Umbilical cord (tissue), 2 donors: Measurements from ENCODE around the gene HOXA6. TPM values are rescaled to one million over a fixed set of nuclear protein-coding genes. Genes with fewer than 3 reads are reported as not detected.
A peak's percentile ranks its signal among the peaks of the same experiment; 100 is the strongest.

Source experiments
- DNase-seq: peaks from one replicate; pipeline ENCODE4 v3.0.0-alpha.2; 2015; ENCODE audit warnings: low spot score
- total RNA-seq: library from RNA; depleted of rRNA; stranded (reverse); fragments of >200 nt; gene quantifications from one replicate; pipeline ENCODE4 v1.2.3, GENCODE V29; 2014; ENCODE audit warnings: low replicate concordance; ENCODE audit not compliant: insufficient read depth

The HOXA6 gene
- not detected for total RNA-seq

- peak; percentile 38 for DNase-seq
Observed at GRCh38 chr7:27147199-27148030, at the start of gene HOXA6. Gene HOXA6, minus strand, starts transcription at chr7:27147774. Its CDS starts 25 bp downstream, at chr7:27147749.

GRCh38 chr7:27196287-27196767 lies 48.8 kb upstream of the HOXA6 start:
- peak; percentile 92 for DNase-seq

DNA sequence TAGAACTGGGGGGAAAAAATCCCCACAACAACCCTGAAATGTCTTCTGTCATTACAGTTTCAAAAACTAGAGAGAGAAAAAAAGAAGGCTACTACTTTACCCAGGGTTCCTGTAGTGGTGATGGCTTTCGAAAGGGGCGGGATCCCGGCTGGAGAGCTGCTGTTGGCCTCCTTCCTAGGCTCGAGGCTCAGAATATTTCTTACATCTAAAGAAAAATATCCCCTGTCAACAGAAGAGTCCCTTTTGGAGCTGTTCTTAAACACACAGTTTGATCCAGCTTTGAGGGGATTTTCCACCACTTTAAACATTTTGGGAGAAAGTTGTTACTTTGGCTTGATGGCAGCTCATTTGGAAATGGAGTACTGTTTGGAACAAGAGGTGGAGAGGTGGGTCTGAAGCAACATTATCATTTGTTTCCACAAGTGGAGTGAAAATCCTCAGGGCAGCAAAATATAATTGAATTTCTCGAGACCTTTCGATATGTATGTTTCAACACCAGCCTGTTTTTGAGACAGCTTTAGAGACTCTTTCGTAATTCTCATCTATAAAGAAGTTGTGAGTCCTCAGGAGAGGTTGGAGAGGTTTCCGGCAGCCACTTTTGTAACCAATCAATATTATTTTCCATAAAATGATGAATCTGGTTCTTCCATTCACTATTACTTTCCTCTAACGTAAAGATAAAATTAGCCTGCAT lies 47.3 kb upstream of the HOXA6 start:
- DNase-seq = peak; percentile 71

GRCh38 chr7:27194002-27194352 lies 46.4 kb upstream of the HOXA6 start:
- no peak for DNase-seq

DNA sequence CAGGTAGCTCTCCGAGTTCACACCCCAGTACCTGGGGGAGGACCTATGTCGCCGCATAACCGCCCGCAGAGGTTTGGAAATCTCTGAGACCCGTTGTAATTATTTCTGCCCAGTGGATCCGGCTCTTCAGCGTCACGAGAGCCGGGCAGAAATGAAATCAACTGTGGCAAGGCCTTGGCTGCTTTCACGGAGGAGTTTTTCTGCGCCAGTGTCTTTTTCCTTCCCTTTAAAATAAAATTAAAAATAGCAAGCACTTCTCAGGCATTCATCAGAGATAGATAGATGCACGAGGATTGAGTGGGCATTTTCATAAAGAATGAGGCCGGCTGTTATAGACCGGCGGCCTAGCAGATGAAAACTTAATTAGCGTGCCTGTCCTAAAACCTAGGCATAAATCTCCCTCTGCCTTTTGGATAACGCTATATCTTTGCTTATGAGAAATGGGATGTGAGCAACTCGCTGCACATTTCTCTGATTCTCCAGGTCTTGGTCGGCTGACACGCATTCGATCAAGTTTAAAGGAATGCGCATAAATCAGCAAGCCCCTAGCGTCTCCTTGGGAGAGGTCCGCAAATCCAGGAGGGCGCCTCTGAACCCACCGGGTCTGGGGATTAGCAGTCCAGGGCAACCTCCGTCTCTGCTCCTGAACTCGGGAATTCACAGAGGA lies 45.9 kb upstream of the HOXA6 start:
- peak; percentile 70 for DNase-seq

DNA sequence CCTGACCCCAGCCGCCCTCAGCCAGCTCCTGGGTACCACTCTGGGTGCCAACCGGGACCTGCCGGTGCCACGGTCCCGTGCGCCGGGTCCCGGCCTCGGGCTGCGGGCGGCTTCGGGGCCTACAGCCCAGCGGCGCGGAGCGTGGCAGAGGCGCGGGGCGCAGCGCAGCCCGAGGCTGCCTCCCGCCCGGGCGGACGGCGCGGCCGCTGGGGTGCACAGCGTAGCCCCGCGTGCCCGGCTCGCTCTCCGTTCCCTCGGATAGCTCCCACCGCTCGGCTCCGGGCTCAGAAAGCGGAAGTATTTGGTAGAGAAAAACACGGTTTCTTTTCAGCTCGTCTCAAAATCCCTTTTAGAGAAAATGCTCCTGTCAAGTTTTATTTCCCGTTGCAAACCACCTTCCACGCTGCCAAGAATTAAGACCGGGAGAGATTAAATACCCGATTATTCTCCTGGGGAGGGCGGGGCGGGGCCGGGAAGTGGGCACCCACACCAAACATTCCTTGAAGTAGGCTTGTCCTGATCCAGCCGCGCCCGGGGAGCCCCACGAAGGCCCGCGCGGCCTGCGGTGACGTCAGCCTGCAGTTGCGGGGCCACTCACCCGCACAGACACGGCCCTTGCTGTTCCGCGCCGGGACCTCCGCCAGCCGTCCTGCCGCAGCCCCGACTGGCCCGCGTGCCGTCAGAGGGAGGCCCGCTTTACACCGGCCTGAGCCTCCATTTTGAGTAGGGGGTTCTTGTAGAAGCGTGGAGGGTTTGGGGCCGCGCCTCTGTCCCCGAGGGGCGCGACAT lies 45.2 kb upstream of the HOXA6 start:
- peak; percentile 62 for DNase-seq

- DNase-seq = peak; percentile 69
Observed at GRCh38 chr7:27191833-27192545, 44.4 kb upstream of the HOXA6 start.

DNA sequence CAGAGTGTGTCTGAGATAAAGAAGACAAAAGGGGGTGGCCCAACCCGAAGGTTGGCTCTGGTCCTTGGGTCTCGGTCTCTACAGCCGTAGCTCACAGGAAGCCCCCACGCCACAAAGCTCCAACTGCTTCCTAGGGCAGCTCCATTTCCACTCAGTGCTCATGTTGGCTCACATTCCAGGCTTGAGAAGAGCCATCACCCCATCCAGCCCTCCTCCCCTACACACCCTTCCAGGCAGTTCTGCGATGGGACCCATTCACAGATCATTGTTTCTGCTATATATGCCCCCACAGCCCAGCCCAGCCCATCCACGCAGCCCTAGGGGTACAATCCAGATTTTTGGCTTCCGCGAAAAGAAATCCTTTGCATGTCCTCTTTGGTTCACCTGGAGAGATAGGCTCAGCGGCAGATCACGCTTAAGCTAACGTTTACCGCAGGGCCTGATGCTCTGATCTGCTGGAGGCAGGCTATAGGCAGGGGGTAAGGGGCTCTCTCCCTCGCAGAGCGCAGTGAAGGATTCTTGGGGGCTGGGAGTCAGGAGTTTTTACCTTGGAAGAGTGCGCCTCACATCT lies 43.7 kb upstream of the HOXA6 start:
- peak; percentile 45 for DNase-seq

DNA sequence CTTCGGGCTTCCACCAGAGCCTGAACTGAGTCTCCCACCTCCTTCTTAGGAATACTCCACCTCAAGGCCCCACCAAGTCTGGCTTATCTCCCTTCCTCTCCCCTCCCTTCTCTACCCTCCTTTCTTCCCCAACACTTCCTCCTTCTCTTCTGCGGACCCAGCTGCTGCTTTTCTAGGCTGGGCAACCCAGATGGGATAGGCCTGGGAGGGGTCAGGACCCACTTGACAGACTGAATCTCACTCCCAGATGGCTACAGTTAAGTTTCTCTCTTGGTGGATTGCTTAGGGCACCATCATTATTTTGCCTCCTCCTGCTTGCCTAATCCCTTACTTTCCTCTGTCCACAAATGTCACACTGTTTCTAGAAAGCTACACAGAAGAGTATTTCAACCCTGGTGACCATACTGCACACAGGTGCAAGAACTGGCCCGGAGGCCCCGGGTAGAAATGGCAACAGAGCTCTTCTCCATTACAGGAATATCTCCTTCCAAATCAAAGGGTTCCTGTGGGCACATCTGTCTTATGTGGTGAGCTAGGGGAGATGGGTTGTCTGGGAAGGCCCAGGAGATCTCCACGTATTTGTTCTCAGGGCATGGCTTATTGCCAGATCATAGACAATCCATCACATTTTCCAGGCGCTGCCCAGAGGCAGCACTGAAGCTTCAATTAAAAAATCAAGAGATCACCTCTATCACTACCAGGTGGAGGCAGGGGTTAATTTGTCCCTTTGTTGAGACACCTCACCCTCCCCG lies 42.6 kb upstream of the HOXA6 start:
- no peak for DNase-seq

GRCh38 chr7:27189295-27189996 lies 41.9 kb upstream of the HOXA6 start:
- DNase-seq = peak; percentile 44

DNA sequence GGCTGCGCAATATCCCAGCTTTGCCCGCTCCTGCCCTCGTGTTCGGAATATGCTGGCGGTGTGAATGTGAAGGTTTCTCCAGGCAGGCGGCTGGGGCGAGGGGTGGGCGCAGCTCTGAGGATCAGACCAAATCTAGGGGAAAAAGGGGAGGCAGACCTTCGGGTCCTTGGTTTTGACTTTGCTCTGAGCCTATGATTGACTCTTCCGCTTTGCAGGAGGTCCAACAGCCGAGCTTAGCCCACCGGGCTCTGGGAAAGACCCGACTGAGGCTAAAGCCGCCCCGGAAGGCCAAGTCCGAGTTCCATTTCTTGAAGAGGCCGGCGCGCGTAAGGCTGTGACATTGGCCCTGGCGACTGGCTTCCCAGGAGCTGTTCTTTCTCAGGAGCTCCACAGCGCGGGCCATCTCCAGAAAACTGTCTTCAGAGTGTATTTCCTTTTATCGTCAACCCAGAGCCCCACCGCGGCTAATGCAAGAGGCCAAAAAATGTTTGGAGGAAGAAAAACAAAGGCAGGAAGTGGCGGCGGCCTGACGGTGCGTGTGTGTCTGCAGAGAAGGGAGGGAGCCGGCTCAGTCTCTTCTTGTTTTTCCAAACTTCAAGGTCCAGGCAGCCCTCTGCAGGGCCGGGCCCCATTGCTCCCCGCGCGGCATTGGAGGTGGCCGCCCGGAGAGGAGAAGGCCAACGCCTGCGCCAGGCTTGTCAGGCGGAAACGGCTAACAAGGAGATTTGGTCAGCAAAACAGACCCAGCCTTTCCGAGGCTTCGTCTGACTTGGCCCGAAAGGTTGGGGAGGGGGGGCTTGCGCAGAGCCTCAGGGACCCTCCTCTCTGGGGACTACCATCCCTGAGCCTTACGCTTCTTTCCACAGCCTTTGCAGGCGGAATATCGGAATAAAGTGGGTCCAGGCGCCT lies 41.1 kb upstream of the HOXA6 start:
- DNase-seq = peak; percentile 57

- DNase-seq = no peak
Observed at GRCh38 chr7:27187475-27188385, 40.2 kb upstream of the HOXA6 start.

DNA sequence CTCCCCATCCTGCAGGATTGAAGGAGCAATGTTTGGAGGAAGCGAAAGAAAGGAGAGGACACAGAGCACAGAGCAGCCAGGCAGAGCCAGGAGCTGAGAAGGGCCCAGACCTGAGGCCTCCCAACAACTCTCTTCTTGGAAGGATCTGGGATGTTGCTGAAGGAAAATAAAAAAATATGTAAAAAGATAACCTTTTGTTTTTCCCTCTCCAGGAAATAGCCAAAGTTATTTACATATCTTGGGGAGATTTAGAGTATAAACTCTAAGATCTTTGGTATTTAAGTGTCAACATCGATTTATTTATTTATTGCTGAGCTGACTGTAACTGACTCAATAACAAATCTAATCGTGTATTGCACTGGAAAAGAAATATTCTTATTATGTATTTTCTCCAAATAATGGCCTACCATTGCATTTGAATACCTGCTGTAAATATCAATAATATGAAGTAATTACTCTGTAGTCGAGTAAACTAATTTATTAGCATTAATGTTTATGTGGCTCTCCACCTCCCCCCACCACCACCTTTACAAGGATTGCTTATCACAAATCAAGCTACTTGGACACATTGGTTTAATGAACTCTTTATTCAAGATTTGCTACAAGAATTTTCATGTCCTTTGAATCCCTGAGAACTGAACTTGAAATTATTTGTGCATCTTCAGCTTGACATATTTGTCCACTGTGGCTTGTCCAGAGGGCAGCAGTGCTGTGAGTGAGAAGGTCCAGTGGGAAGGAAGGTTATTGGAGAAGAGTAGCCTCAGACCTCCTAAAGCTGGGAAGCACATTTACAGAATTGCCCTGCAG lies 39.3 kb upstream of the HOXA6 start:
- no peak for DNase-seq

GRCh38 chr7:27185854-27186667 lies 38.5 kb upstream of the HOXA6 start:
- no peak for DNase-seq
